B cell (primary cell): ENCODE data around the gene ST8SIA6.

Experiments
- CTCF ChIP-seq: fragments of 200-600 bp; IDR thresholded peaks from one replicate; pipeline ENCODE4 v1.8.0; 2022; ENCODE audit warnings: antibody characterized with exemption, mild to moderate bottlenecking
- EZH2 ChIP-seq: IDR thresholded peaks from 2 replicates; pipeline ENCODE4 v1.6.1; 2012; ENCODE audit warnings: borderline replicate concordance, low read depth, mild to moderate bottlenecking, moderate library complexity, low read length; ENCODE audit not compliant: insufficient read depth, poor library complexity, severe bottlenecking

- TF ChIP-seq CTCF (no peak), EZH2 (no peak)
These were observed 10.2 kb upstream of the ST8SIA6 start for GRCh38 chr10:17464545-17464944.
